ENCODE data around the gene MFAP3.

DNA sequence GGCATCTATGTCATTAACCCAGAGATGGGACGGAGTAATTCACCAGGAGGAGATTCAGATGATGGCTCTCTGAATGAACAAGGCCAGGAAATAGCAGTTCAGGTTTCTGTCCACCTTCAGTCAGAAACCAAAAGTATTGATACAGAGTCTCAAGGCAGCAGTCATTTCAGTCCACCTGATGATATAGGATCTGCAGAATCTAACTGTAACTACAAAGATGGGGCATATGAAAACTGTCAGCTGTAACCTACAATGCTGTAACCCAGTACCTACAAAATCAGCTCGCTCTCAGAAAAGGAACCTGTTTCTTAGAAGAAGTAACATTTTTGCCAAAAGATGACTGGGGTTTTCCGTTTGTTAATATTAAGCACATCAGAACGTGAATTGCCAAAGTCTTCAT lies 14.7 kb downstream of the MFAP3 start:
- TF ChIP-seq RARB (CRISPR knock-in tag; IDR thresholded peaks at IDR 0.05) (no peak), CTCF (IDR thresholded peaks at IDR 0.05) (no peak), POLR2A (IDR thresholded peaks at IDR 0.05; ENCODE audit: low read length) (no peak), RFX5 (IDR thresholded peaks at IDR 0.05) (no peak), ESRRA (IDR thresholded peaks at IDR 0.05; ENCODE audit: borderline replicate concordance, low read length) (no peak), EP300 (IDR thresholded peaks at IDR 0.05) (no peak), RNF2 (IDR thresholded peaks at IDR 0.05; ENCODE audit: borderline replicate concordance, low read depth) (no peak), MAX (IDR thresholded peaks at IDR 0.05) (no peak), REST (IDR thresholded peaks at IDR 0.05) (no peak), TP53 (CRISPR knock-in tag; IDR thresholded peaks at IDR 0.05) (no peak), MYC (IDR thresholded peaks at IDR 0.05; ENCODE audit: borderline replicate concordance, low read length) (no peak), ZFP36 (IDR thresholded peaks at IDR 0.05; ENCODE audit: borderline replicate concordance, partially characterized antibody) (no peak), KDM1A (IDR thresholded peaks at IDR 0.05; ENCODE audit: low read depth) (no peak)
